BLaER1 (cell line): ENCODE data around the gene LTF.

Experiments used
- H3K27ac ChIP-seq: shearing (Covaris generic); formaldehyde crosslinking; 2 replicates; pipeline ENCODE4 v1.8.1; 2022
- H3K27me3 ChIP-seq: shearing (Covaris generic); formaldehyde crosslinking; 2 replicates; pipeline ENCODE4 v1.8.1; 2022
- H3K36me3 ChIP-seq: shearing (Covaris generic); formaldehyde crosslinking; 2 replicates; pipeline ENCODE4 v1.8.1; 2022
- H3K4me1 ChIP-seq: shearing (Covaris generic); formaldehyde crosslinking; 2 replicates; pipeline ENCODE4 v1.8.1; 2022
- H3K4me2 ChIP-seq: shearing (Covaris generic); formaldehyde crosslinking; 2 replicates; pipeline ENCODE4 v1.8.1; 2022
- H3K4me3 ChIP-seq: shearing (Covaris generic); formaldehyde crosslinking; 2 replicates; pipeline ENCODE4 v1.8.1; 2022
- H3K9ac ChIP-seq: shearing (Covaris generic); formaldehyde crosslinking; 2 replicates; pipeline ENCODE4 v1.8.1; 2022
- H3K9me3 ChIP-seq: shearing (Covaris generic); formaldehyde crosslinking; 2 replicates; pipeline ENCODE4 v1.8.1; 2022
- H4K20me1 ChIP-seq: shearing (Covaris generic); formaldehyde crosslinking; 2 replicates; pipeline ENCODE4 v1.8.1; 2022
- Cebpa-rat ChIP-seq: shearing (Covaris generic); IDR thresholded peaks from 2 replicates; pipeline ENCODE4 v1.8.1; 2022

The LTF gene

GRCh38 chr3:46416811-46417510, 47.7 kb downstream of the LTF start:
- H4K20me1 ChIP-seq, result no peaks in the 10 kb centered on the region
- TF ChIP-seq Cebpa-rat, result no peak
- peak overlapping the region; percentile 45; the same call in 1 of the 2 replicates for H3K27ac ChIP-seq
- H3K4me2 ChIP-seq, result peak overlapping the region; percentile 63
- 0 out of 2 replicates have a peak overlapping the region, but pooled peaks have one; percentile 7 for H3K9ac ChIP-seq
- H3K36me3 ChIP-seq, result no peaks in the 10 kb centered on the region
- peaks cover 36% of the 10 kb centered on the region for H3K4me1 ChIP-seq
- H3K27me3 ChIP-seq, result no peaks in the 10 kb centered on the region
- no peaks in the 10 kb centered on the region for H3K9me3 ChIP-seq
- H3K4me3 ChIP-seq, result no peak overlapping the region

DNA sequence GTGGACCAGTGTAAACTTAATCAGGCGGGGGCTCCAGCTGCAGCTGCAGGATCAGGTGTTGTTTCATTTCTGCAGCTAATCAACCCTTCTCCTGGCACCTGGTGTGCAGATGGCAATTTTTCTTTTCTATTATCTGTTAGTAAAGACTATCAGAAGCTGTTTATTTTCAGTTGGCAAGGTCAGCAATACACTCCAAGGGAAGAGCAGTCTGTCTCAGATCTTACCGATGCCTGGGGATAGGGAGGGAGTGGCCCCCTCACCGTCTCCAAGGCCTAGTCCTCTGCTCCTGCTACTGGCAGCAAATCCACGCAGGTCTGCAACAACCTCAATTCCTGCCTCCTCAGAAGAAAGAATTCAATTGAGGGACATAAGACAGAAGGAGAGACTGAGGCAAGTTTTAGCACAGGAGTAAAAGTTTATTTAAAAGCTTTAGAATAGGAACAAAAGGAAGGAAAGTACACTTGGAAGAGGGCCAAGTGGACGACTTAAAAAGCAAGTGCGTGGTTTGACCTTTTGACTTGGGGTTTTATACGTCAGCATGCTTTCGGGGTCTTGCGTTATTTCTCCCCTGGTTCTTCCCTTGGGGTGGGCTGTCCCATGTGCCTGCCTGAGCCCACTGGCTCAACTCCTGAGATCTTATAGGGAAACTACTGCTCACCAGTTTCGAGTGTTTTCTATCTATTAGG, 48.4 kb downstream of the LTF start:
- Histone ChIP-seq H3K4me3 (no peak overlapping the region), H3K9me3 (no peaks in the 10 kb centered on the region), H3K4me1 (peaks cover 36% of the 10 kb centered on the region), H4K20me1 (no peaks in the 10 kb centered on the region), H3K27me3 (no peaks in the 10 kb centered on the region), H3K4me2 (peak overlapping the region; percentile 63), H3K36me3 (no peaks in the 10 kb centered on the region), H3K27ac (peak overlapping the region; percentile 45; the same call in 1 of the 2 replicates), H3K9ac (0 out of 2 replicates have a peak overlapping the region, but pooled peaks have one; percentile 7)
- no peak for TF ChIP-seq Cebpa-rat

GRCh38 chr3:46414739-46415138, 50.0 kb downstream of the LTF start:
- Histone ChIP-seq H3K36me3 (no peaks in the 10 kb centered on the region), H3K4me2 (no peak overlapping the region), H3K27ac (no peak overlapping the region), H3K9me3 (no peaks in the 10 kb centered on the region), H3K4me1 (peaks cover 36% of the 10 kb centered on the region), H3K4me3 (no peak overlapping the region), H3K9ac (no peak overlapping the region), H4K20me1 (no peaks in the 10 kb centered on the region), H3K27me3 (no peaks in the 10 kb centered on the region)
- TF ChIP-seq Cebpa-rat, result no peak

DNA sequence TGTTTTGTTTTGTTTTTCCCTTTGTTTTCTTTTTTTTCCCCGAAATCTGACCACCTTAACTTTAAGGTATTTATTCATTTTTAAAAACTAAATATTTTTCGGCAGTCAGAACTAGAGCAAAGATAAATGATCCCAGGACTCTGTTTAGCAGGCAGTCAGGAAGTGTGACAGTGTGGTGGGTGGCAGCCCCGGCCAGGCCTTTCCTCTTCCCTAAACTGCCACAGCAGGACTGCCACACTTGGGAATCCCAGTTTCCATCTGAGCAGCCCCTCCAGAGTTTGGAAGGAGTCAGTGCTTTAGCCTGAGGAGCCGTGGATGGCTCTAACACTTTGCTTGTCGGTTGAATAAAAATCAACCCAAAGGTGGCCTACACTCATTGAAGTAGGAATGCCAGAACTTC, 50.8 kb downstream of the LTF start:
- no peak overlapping the region for H3K4me3 ChIP-seq
- no peaks in the 10 kb centered on the region for H3K27me3 ChIP-seq
- no peak overlapping the region for H3K27ac ChIP-seq
- peaks cover 36% of the 10 kb centered on the region for H3K4me1 ChIP-seq
- TF ChIP-seq Cebpa-rat, result no peak
- no peaks in the 10 kb centered on the region for H4K20me1 ChIP-seq
- H3K4me2 ChIP-seq, result peak overlapping the region; percentile 7
- no peaks in the 10 kb centered on the region for H3K36me3 ChIP-seq
- H3K9ac ChIP-seq, result no peak overlapping the region
- H3K9me3 ChIP-seq, result no peaks in the 10 kb centered on the region

DNA sequence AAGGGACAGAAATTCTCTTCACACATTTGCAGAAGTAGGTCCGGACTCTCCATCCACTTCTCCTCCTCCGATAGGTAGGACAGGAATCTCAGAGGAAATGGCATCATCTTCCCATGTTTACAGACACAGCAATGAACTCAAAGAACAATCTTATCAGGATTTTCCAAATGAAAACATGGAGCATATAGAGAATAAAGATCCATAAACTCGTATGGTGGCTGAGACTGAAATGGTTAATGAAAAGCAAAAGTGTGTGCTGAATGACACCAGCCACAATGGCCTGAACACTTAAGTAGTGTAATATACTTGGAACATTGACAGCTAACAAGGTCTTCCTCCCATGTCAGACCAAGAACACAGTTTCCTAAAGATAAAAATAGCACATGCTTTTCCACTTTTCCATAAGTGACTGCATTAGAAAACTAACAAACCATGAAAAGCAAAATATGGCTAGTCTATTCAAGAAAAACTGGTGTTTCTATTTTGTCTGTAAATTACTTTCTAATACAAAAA, 51.9 kb downstream of the LTF start:
- Histone ChIP-seq H3K9me3 (no peaks in the 10 kb centered on the region), H3K4me2 (peak overlapping the region; percentile 7; the same call in 1 of the 2 replicates), H3K9ac (no peak overlapping the region)

GRCh38 chr3:46411271-46411670, 53.4 kb downstream of the LTF start:
- Histone ChIP-seq H3K36me3 (no peaks in the 10 kb centered on the region), H3K4me2 (no peak overlapping the region), H3K27me3 (no peaks in the 10 kb centered on the region), H4K20me1 (no peaks in the 10 kb centered on the region), H3K4me3 (no peak overlapping the region), H3K9ac (no peak overlapping the region), H3K27ac (no peak overlapping the region), H3K9me3 (no peaks in the 10 kb centered on the region), H3K4me1 (peaks cover 50% of the 10 kb centered on the region)
- TF ChIP-seq Cebpa-rat, result no peak

More for the DNA sequence above, 51.9 kb downstream of the LTF start:
- no peak for TF ChIP-seq Cebpa-rat
- no peaks in the 10 kb centered on the region for H3K27me3 ChIP-seq
- H3K36me3 ChIP-seq, result no peaks in the 10 kb centered on the region
- peaks cover 46% of the 10 kb centered on the region for H3K4me1 ChIP-seq
- H4K20me1 ChIP-seq, result no peaks in the 10 kb centered on the region
- no peak overlapping the region for H3K4me3 ChIP-seq
- H3K27ac ChIP-seq, result no peak overlapping the region

DNA sequence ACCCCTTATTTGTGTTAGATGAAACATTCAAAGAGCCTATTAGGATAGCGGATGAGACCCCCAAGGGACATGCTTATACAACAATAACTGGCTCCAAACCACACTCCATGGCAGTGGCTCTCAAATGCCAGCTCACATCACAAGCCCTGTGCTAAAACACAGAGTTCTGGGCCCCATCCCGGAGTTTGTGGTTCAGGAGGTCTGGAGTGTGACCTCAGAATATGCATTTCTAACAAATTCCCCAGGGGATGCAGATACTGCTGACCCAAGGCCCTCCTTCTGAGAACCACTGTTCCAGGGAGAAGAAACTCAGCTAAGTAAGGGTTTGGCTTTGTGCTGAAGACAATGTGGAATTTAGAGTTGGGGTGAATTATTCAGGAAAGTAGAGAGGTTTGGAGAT, 54.0 kb downstream of the LTF start:
- Histone ChIP-seq H3K36me3 (no peaks in the 10 kb centered on the region), H3K4me2 (no peak overlapping the region)

DNA sequence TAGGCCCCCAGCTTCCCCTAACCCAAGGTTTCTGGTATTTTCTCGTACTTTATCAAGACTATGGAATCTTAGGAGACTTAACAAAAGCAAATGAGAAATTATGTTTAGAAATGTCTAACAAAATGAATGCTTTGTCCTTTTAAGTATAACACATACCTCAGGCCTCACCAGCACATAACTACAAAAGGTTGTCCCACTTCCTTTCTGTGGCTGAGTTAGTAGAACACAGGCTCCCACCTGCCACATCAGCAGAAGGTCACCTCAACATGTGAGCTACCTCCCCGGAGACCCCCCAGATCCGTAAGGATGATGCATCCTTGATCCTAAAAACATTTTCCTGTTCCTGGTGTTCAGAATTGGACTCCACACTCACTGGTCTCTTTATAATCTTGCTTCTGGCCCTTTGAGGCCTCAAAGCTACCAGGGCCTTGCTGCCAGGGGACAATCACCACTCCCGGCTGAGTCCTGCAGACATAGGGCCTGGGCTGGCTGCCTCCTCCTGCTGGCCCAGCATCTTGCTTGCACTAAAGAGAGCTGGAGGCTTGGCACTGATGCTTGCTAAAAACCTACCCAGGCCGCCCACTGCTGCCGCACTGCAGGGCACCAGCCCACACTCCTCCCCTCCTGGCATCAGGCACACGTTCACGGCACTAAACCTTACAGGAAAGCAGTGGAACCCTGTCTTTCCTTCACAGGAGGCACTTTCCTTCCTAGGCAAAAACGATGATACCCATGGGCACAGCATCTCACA, 54.8 kb downstream of the LTF start:
- Histone ChIP-seq H3K27ac (no peak overlapping the region), H3K9ac (no peak overlapping the region), H3K9me3 (no peaks in the 10 kb centered on the region), H3K4me1 (peaks cover 55% of the 10 kb centered on the region), H3K36me3 (no peaks in the 10 kb centered on the region), H4K20me1 (no peaks in the 10 kb centered on the region), H3K4me3 (no peak overlapping the region), H3K4me2 (no peak overlapping the region), H3K27me3 (no peaks in the 10 kb centered on the region)
- no peak for TF ChIP-seq Cebpa-rat

More for the DNA sequence above, 54.0 kb downstream of the LTF start:
- Histone ChIP-seq H4K20me1 (no peaks in the 10 kb centered on the region), H3K9me3 (no peaks in the 10 kb centered on the region), H3K27me3 (no peaks in the 10 kb centered on the region), H3K4me3 (no peak overlapping the region), H3K9ac (no peak overlapping the region), H3K4me1 (peaks cover 50% of the 10 kb centered on the region), H3K27ac (no peak overlapping the region)
- TF ChIP-seq Cebpa-rat, result no peak

DNA sequence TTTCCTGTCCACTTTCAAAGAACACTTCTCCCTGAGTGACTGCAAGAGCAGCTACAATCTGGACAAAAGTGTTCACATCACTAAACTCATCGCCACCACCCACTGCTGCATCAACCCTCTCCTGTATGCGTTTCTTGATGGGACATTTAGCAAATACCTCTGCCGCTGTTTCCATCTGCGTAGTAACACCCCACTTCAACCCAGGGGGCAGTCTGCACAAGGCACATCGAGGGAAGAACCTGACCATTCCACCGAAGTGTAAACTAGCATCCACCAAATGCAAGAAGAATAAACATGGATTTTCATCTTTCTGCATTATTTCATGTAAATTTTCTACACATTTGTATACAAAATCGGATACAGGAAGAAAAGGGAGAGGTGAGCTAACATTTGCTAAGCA, 55.9 kb downstream of the LTF start:
- Histone ChIP-seq H3K9ac (no peak overlapping the region), H3K9me3 (no peaks in the 10 kb centered on the region), H3K4me3 (no peak overlapping the region), H4K20me1 (no peaks in the 10 kb centered on the region), H3K27ac (no peak overlapping the region), H3K4me1 (peaks cover 53% of the 10 kb centered on the region), H3K27me3 (no peaks in the 10 kb centered on the region), H3K4me2 (peak overlapping the region; percentile 91; the same call in 1 of the 2 replicates), H3K36me3 (no peaks in the 10 kb centered on the region)
- no peak for TF ChIP-seq Cebpa-rat
